Measurements from ENCODE around the gene MEX3A. TPM values are rescaled to one million over a fixed set of nuclear protein-coding genes. Genes with fewer than 3 reads are reported as not detected.
A peak's percentile ranks its signal among the peaks of the same experiment; 100 is the strongest.

Gene MEX3A
- polyA plus RNA-seq, 2 of the 4 experiments (the other 2 are of a cell fraction), result 1.8 to 4.9 TPM

GRCh38 chr1:156124557-156125483 is 42.6 kb upstream of the MEX3A start (continued):
- TF ChIP-seq REST (IDR thresholded peaks at IDR 0.05), result no peak
- no peak for TF ChIP-seq HOXB5 (CRISPR knock-in tag; IDR thresholded peaks at IDR 0.05)
- no peak for TF ChIP-seq NPAS2 (CRISPR knock-in tag; IDR thresholded peaks at IDR 0.05; ENCODE audit: borderline replicate concordance)
- no peak for TF ChIP-seq ESRRA (IDR thresholded peaks at IDR 0.05; ENCODE audit: borderline replicate concordance, low read length)
- TF ChIP-seq CBX8 (IDR thresholded peaks at IDR 0.05), result no peak
- no peak for TF ChIP-seq RFX5 (IDR thresholded peaks at IDR 0.05)
- 0 out of 2 replicates have a peak, but pooled peaks have one; percentile 74 for TF ChIP-seq POLR2AphosphoS2 (conservative IDR thresholded peaks at IDR 0.05; ENCODE audit: low read length)
- no peak for TF ChIP-seq RARB (CRISPR knock-in tag; IDR thresholded peaks at IDR 0.05)
- TF ChIP-seq MAZ (IDR thresholded peaks at IDR 0.05; ENCODE audit: borderline replicate concordance, low read depth, low read length), result no peak
- TF ChIP-seq SREBF2 (IDR thresholded peaks at IDR 0.05), result no peak
- no peak for TF ChIP-seq PBX3 (IDR thresholded peaks at IDR 0.05)
- TF ChIP-seq FOSL2 (IDR thresholded peaks at IDR 0.05), result no peak
- peak; percentile 8; the same call in 1 of the 2 replicates for TF ChIP-seq FOSL2 (CRISPR knock-in tag; IDR thresholded peaks at IDR 0.05)
- TF ChIP-seq HOXA7 (CRISPR knock-in tag; IDR thresholded peaks at IDR 0.05), result no peak
- no peak for TF ChIP-seq BCL3 (IDR thresholded peaks at IDR 0.05)
- no peak for TF ChIP-seq EP300 (IDR thresholded peaks at IDR 0.05)
- TF ChIP-seq RCOR1 (IDR thresholded peaks at IDR 0.05; ENCODE audit: low read depth, low read length), result no peak
- no peak for TF ChIP-seq E2F6 (IDR thresholded peaks at IDR 0.05; ENCODE audit: borderline replicate concordance, low read depth)
- TF ChIP-seq USF2 (IDR thresholded peaks at IDR 0.05), result peak; percentile 81
- TF ChIP-seq TFCP2L1 (CRISPR knock-in tag; IDR thresholded peaks at IDR 0.05), result no peak

Measured in A549 (cell line).